Measurements from ENCODE around the gene SPRR2F.
"Not testable (repeated sequence)": the region's sequence is repeated elsewhere in the genome, so short reads cannot be mapped to it uniquely, and the experiment has no call there.

The SPRR2F gene, protein sequence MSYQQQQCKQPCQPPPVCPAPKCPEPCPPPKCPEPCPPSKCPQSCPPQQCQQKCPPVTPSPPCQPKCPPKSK

DNA sequence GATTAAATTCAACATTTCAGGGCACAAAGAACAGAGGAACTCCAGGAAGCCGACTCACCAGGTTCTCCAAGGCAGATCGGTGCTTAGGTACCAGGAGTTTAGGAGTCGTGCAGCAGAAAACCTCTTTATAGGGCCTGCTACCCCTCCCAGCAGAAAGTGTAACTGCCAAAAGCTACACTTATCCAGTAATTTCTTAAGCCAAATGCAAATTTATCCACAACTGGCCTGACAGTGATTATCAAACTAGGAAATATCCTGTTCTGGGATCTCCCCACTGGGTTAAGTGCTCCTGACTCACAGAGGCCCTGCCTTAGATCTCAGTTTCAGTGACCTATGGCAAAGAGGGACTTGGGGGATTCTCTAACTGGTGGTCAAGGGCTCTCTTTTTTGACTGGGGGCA is at the start of gene SPRR2F:
SPRR2F (minus strand) TSS at position 101 of the 400 bp plus-strand sequence. CDS start 783 bp downstream, outside the sequence.
- no peak for DNase-seq

DNA sequence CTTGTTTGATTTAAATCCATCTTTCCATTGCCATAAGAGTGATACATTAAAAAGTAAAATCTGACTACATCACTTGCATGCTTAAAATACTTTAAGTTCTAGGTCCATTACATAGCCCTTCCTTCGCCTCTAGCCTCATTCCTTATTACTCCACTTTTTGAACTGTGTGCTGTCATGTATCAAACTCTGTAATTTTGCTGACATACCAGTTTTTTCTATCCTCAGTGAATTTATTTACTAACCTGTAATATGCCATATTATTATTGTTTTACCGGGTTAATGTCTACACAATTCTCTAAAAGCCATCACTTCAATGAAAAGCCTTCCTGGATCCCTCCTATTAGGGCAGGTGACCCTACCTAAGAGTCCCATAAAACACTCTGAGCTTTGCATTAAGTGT is 42.2 kb upstream of the SPRR2F start:
- DNase-seq, result no peak

DNA sequence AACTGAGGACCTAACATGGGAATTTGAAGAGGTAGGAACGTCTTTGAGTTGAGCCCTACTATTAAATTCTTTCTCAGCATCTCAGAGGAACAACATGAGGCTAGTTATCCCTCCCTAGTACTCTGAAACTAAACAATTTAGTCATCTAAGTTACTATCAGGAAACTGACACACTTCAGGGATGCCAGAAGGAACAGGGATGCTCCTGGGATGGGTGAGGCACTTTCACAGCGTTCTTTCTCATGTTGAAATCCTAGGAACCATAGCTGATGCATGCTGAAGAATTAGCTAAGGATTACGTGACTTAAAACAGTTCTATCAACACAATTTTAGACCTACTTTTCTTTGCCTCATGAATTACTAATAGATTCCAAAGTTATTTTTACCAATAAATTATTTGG is 39.2 kb upstream of the SPRR2F start:
- DNase-seq, result no peak

DNA sequence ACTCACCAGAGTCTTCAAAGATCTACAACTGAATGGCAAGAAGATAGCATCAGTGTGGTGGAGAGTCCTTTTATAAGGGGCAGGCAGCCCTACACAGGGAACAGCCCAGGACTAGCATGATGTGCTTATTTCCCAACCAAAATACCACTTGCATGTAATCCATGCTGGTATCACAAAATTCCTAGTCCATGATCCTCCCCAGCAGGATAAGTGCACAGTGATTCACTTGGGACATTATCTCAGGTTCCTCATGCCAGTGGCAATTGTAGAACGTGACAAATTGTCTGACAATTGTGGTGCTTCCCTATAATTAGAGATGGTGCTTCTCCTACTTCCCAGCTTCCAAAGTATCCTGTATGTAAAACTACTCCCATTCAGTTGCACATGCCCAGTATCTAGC is 37.5 kb upstream of the SPRR2F start, which contains the start of gene SPRR2G:
SPRR2G (minus strand) TSS at position 45 of the 400 bp plus-strand sequence. CDS start 780 bp downstream, outside the sequence.
- DNase-seq, result no peak

DNA sequence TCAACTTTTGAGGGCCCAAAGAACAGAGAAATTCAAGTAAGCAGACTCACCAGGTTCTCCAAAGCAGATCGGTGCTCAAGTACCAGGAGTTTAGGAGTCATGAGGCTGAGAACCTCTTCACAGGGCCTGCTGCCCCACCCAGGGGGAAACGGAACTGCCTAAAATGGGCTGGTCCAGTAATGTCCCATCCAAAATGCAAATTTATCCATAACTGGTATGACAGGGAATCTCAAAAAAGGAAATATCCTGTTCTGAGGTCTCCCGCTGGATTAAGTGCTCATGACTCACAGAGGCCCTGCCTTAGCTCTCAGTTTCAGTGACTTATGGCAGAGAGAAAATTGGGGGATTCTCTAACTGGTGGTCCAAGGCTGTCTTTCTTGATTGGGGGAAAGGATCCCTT is 28.1 kb upstream of the SPRR2F start:
- DNase-seq, result no peak

DNA sequence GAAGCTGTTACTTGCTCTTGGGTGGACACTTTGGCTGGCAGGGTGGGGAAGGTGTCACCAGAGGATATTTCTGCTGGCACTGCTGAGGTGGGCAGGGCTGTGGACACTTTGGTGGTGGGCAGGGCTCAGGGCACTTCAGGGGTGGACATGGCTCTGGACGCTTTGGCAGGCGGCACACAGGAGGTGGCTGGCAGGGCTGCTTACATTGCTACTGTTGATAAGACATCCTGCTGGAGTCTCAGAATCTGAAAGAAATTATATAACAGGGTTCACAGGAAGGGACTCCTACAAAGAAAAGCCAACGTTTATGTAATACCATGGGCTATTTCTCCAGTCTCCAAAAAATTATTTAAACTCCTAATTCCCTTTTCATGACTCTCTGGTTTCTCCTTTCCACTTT is 27.2 kb upstream of the SPRR2F start:
- DNase-seq, result no peak

DNA sequence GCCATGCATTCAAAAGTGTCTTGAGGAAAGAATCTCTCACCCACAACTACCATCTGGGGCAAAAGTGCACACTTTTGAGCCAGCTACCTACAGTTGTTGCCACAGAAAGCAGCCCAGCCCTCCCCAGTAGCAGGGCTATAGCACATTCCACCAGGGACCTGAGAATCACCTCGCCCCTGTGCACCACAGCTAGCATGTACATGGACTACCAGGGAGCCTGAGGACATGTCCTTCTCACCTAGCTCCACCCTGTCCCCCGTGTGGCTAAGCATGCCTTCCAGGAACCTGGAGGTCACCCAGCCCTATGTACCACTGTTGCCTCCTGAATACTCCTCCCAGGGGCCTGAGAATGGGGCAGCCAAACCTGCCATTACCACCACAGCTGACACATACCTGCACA is 20.4 kb upstream of the SPRR2F start:
- no peak for DNase-seq

DNA sequence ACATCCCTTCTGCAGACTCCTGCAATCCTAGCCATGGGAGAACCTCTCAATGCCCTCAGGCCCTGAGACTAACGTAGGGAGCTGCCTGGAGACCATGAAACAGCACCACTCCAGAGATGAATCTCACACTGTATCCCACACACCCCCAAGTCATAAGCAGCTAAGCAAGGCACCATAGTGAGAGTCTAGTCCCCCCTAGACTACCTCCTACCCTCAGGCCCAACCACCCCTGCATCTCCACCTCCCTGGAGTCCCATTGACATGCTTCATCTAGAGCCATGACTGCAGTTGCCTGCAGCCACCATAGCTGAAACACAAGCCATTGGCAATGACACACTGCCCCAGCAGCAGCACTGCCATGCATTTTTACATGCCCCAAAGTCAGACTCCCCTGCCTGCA is 20.0 kb upstream of the SPRR2F start:
- DNase-seq, result no peak

DNA sequence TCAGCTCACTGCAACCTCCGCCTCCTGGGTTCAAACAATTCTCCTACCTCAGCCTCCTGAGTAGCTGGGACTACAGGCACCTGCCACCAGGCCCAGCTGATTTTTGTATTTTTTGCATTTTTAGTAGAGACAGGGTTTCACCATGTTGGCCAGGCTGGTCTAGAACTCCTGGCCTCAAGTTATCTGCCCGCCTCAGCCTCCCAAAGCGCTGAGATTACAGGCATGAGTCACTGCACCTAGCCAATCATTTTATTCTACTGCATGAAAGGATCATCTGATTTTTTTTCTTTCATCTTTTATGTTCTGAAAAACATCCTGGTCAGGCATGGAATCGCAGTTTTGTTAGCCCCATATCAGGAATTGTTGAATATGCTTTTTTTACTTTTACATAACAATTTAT is 15.4 kb upstream of the SPRR2F start:
- not testable (repeated sequence) for DNase-seq

DNA sequence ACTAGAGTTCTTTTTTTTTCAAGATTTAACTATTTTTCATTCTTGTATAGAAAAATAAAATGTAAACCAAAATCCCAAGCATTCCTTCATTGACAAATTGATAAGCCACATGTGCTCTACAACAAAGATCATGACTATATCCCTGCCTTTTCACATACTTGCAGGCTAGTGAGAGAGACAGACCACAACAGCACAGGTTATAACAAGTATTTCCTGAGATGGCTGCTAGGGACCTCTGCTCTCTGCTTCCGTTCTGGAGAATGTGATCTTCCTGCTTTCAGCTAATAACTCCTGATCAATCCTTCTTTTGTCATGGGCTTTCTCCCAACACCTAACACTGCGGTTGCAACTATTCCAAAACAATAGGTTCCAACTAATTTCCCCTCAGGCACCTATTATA is 14.0 kb upstream of the SPRR2F start:
- no peak for DNase-seq

DNA sequence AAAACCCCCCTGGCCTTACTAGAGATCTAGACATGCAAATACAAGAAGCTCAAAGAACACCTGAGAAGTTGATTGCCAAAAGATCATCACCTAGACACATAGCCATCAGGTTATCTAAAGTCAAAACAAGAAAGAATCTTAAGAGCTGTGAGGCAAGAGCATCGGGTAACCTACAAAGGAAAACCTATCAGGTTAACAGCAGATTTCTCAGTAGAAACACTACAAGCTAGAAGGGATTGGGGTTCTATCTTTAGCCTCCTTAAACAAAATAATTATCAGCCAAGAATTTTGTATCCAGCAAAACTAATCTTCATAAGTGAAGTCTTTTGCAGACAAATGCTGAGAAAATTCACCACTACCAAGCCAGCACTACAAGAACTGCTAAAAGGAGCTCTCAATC is 12.2 kb upstream of the SPRR2F start:
- no peak for DNase-seq

DNA sequence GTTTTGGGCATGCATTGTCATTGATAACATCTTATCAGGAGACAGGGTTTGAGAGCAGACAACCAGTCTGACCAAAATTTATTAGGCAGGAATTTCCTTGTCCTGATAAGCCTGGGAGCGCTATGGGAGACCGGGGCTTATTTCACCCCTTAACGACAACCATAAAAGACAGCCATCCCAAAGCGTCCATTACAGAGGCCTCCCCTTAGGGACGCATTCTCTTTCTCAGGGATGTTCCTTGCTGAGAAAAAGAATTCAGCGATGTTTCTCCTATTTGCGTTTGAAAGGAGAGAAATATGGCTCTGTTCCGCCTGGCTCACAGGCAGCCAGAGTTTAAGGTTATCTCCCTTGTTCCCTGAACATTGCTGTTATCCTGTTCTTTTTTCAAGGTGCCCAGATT is 10.5 kb upstream of the SPRR2F start:
- DNase-seq, result not testable (repeated sequence)

DNA sequence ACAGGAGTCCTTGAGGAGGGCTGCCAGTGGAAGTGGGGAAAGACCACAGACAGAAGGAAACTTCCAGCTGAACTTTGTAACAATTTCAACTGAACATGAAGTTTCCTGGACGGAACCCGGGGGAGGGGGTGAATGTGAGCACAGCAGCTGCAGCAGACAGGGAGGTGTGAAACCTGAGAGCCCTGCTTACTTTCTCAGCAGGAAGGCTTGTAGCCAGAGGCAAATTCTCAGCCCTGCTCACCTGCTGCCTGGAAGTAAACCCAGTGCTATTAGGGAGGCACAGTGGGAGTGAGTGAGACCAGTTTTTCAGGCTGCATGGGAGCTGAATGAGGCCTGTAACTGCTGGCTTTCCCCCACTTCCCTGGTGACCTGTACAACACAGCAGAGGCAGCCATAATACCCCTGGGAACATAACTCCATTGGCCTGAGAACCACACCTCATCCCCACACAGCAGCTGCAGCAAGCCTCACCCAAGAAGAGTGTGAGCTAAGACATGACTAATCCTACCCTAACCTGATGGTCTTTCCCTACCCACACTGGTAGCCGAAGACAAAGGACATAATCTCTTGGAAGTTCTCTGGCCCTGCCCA is 9.6 kb upstream of the SPRR2F start:
- DNase-seq, result peak; percentile 79

DNA sequence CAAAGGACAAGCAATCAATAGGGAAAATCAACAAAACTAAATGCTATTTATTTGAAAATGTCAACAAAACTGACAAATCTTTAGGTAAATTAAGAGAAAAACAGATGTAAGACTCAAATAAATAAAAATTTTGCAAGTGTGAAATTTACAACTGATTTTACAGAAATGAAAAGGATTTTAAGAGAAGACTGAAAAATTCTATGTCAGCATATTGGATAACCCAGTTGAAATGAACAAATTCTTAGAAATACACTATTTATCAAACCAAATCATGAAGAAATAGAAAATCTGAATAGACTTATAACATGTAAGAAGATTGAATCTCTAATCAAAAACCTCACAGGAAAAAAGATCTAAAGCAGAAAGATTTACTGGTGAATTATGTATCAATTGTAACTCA is 7.6 kb upstream of the SPRR2F start:
- no peak for DNase-seq

DNA sequence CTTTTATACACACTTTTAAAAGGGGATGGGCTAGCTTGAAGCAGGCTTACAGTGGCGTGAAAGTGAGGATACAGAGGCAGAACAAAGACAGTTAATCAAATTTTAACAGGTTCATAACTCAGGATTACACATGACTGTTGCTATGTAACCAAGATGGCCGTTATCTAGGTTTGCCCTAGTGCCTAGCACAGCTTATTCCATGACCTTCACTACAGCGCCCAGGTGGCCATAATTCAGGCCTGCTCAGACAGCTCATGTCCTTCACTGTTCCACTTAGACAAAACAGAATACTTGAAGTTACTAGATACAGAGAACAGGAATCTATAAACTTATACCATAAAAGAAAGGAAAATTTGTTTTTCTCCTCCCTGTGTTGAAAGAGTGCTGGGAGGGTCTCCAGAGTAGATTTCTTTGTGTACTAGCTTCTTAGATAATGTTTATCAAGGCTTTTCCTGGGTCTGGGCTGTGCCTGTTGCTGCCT is 6.2 kb upstream of the SPRR2F start:
- DNase-seq, result no peak

DNA sequence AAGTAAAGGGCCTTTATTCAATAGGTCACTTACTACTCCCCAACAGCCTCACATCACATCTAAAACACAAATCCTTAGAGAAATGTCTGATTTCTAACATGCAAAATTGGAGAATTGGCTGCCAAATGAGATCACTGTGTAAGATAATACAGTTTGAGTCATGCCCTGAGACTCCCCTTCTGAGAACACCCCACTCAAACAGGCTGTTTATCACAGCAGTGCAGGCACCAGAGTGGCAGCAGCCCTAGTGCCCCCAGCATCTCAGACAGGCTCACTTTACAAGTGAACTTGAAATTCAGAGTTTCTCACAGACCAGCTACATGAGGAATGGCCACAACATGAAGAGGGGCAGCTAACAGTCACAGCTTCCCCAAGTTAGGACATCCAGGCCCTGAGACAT is 1.9 kb upstream of the SPRR2F start:
- DNase-seq, result not testable (repeated sequence)

DNA sequence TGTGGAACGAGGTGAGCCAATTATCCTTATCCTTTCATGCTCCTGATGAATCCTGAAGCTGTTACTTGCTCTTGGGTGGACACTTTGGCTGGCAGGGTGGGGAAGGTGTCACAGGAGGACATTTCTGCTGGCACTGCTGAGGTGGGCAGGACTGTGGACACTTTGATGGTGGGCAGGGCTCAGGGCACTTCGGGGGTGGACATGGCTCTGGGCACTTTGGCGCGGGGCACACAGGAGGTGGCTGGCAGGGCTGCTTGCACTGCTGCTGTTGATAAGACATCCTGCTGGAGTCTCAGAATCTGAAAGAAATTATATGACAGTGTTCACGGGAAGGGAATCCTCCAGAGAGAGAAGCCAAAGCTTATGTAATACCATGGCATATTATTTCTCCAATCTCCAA is 862 bp downstream of the SPRR2F start:
- not testable (repeated sequence) for DNase-seq

DNA sequence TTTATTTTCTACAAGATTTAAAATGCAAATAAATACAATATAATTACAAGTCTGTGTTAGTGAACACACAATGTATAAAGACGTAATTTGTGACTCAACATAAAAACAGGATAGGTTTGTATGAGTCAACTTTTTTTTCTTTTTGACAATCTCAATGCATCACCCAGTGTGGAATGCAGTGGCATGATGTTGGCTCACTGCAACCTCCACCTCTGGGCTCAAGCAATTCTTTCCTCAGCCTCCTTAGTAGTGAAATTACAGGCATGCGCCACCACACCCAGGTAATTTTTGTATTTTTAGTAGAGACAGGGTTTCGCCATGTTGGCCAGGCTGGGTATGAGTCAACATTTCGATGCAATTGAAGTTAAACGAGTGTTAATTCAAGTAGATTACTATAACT is 13.1 kb downstream of the SPRR2F start:
- DNase-seq, result no peak

DNA sequence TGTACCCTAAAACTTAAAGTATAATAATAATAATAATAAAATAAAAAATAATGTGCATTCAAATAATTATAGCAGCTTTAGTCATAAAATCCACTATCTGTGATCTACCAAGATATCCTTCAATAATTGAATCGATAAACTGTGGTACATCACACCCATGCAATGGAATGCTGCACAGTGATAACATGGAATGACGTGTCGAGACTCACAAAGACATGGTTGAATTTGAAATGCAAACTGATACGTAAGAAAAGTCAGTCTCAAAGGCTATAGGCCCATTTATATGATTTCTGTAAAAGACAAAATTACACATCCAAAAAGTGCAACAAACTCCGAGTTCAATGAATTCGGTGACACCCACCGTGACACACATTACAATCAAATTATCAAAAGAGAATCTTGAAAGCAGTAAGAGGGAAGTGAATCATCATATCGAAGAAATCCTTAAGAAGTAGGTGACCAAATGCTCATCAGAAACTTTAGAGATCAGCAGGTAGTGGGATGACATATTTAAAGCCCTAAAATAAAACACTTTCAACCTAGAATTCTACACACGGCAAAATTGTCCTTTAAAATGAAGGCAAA is 13.8 kb downstream of the SPRR2F start:
- DNase-seq, result no peak

DNA sequence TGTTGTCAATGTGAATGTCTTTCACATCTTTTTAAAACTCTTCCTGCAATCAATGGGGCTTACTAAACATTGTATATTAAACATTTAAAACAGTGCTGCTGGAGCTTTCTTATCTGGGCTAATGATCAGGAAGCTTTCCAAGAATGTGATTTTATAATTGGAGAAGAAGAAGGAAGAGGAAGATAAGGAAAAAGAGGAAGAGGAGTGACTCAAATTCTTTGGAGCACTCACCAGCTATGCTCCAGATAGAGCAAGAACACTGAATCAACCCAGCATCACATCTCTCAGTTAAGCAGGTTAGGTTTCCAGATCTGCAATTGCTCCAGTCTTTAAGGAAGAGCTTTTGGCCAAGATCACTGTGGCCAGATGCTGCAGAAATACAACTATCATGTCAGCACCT is 17.6 kb downstream of the SPRR2F start:
- DNase-seq, result no peak

DNA sequence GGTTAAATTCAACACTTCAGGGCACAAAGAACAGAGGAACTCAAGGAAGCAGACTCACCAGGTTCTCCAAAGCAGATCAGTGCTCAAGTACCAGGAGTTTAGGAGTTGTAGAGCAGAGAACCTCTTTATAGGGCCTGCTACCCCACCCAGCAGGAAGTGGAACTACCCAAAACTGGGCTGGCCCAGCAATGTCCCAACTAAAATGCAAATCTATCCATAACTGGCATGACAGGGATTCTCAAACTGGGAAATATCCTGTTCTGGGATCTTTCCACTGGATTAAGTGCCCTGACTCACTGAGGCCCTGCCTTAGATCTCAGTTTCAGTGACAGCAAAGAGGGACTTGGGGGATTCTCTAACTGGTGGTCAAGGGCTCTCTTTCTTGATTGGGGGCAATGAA is 18.9 kb downstream of the SPRR2F start, which contains the start of gene SPRR2E:
SPRR2E (minus strand) TSS at position 101 of the 400 bp plus-strand sequence. CDS start 775 bp downstream, outside the sequence.
- DNase-seq, result no peak

DNA sequence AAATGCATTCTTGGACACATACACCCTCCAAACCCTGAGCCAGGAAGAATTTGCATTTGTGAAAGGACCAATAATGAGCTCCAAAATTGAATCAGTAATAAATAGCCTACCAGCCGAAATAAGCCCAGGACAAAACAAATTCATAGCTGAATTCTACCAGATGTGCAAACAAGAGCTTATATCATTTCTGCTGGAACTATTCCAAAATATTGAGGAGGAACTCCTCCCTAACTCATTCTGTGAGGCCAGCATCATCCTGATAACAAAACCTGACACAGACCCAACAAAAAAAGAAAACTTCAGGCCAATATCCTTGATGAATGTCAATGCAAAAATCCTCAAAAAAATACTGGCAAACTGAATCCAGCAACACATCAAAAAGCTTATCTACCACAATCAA is 25.7 kb downstream of the SPRR2F start:
- no peak for DNase-seq

DNA sequence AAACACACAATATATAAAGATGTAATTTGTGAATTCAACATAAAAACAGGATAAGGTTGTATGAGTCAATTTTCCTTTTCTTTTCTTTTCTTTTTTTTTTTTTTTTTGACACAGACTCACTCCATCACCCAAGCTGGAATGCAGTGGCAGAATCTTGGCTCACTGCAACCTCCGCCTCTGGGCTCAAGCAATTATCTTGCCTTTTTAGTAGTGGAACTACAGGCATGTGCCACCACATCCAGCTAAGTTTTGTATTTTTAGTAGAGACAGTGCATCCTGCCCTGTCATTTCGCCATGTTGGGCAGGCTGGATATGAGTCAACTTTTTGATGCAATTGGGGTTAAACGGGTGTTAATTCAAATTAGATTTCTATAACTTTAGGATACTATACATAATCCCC is 31.6 kb downstream of the SPRR2F start:
- no peak for DNase-seq

Measured in NCI-H526 treated with DMSO at 0.1 percent for 48 hours (cell line).